Neuronal stem cell (in vitro differentiated cells): Measurements from ENCODE around the gene RNASE8.
A peak's percentile ranks its signal among the peaks of the same experiment; 100 is the strongest.

ENCODE experiments used
- DNase-seq: peaks from one replicate; pipeline ENCODE4 v3.0.0-alpha.2; 2013; ENCODE audit warnings: low spot score
- H2AFZ ChIP-seq: one replicate; pipeline ENCODE4 v1.6.1; 2013; ENCODE audit warnings: mild to moderate bottlenecking, low read length, inconsistent platforms
- H2AK5ac ChIP-seq: 2 replicates; pipeline ENCODE4 v1.6.1; 2013; ENCODE audit warnings: low read depth, mild to moderate bottlenecking, inconsistent platforms, low read length, moderate library complexity, mixed read lengths
- H2BK120ac ChIP-seq: 2 replicates; pipeline ENCODE4 v1.6.1; 2013; ENCODE audit warnings: low read depth, mild to moderate bottlenecking, inconsistent platforms, low read length, moderate library complexity, mixed read lengths
- H2BK12ac ChIP-seq: one replicate; pipeline ENCODE4 v1.6.1; 2013; ENCODE audit warnings: low read length, inconsistent platforms
- H2BK15ac ChIP-seq: 2 replicates; pipeline ENCODE4 v1.6.1; 2013; ENCODE audit warnings: mild to moderate bottlenecking, low read length, inconsistent platforms, mixed read lengths
- H2BK5ac ChIP-seq: one replicate; pipeline ENCODE4 v1.6.1; 2013; ENCODE audit warnings: inconsistent platforms, mild to moderate bottlenecking, low read length, moderate library complexity
- H3K14ac ChIP-seq: one replicate; pipeline ENCODE4 v1.6.1; 2013; ENCODE audit warnings: low read length, inconsistent platforms
- H3K18ac ChIP-seq: 2 replicates; pipeline ENCODE4 v1.6.1; 2013; ENCODE audit warnings: low read length, inconsistent platforms
- H3K23ac ChIP-seq: 2 replicates; pipeline ENCODE4 v1.6.1; 2013; ENCODE audit warnings: low read depth, mild to moderate bottlenecking, mixed read lengths, low read length, inconsistent platforms; ENCODE audit not compliant: poor library complexity
- H3K27ac ChIP-seq: replicated peaks from 3 replicates; pipeline ENCODE4 v1.5.1; 2013; ENCODE audit warnings: low read length, inconsistent platforms
- H3K27me3 ChIP-seq, 3 experiments: 2 replicates each; pipeline ENCODE4 v1.6.1; 2013; ENCODE audit warnings: low read length in 3 of 3, mild to moderate bottlenecking in 2 of 3, inconsistent platforms in 1 of 3, low read depth in 1 of 3, mixed read lengths in 1 of 3, moderate library complexity in 1 of 3; ENCODE audit not compliant: control insufficient read depth in 3 of 3, insufficient read depth in 3 of 3
- H3K36me3 ChIP-seq, 2 donors: replicated peaks in 1 of 2; 2 replicates each; pipeline ENCODE4 v1.6.1; 2013; ENCODE audit warnings: low read length in 2 of 2; ENCODE audit not compliant: control insufficient read depth in 2 of 2, insufficient read depth in 2 of 2
- H3K4ac ChIP-seq: 2 replicates; pipeline ENCODE4 v1.6.1; 2013; ENCODE audit warnings: inconsistent platforms, mild to moderate bottlenecking, low read length, moderate library complexity
- H3K4me1 ChIP-seq, 2 donors: 1 replicate in 1 of 2; 2 replicates in 1 of 2; pipeline ENCODE4 v1.6.1; 2013; ENCODE audit warnings: low read length in 2 of 2, low read depth in 1 of 2; ENCODE audit not compliant: control insufficient read depth in 2 of 2, insufficient read depth in 1 of 2
- H3K4me2 ChIP-seq: one replicate; pipeline ENCODE4 v1.6.1; 2013; ENCODE audit warnings: mild to moderate bottlenecking, low read length, inconsistent platforms; ENCODE audit not compliant: insufficient read depth, poor library complexity, severe bottlenecking
- H3K4me3 ChIP-seq, 2 donors: 2 replicates each; pipeline ENCODE4 v1.5.1; 2013; ENCODE audit warnings: low read length in 2 of 2, mild to moderate bottlenecking in 2 of 2, inconsistent platforms in 1 of 2, moderate library complexity in 1 of 2
- H3K79me1 ChIP-seq: one replicate; pipeline ENCODE4 v1.6.1; 2013; ENCODE audit warnings: low read depth, mild to moderate bottlenecking, inconsistent platforms, low read length, moderate library complexity
- H3K9ac ChIP-seq: one replicate; pipeline ENCODE4 v1.6.1; 2013; ENCODE audit warnings: mild to moderate bottlenecking, low read depth, low read length, inconsistent platforms; ENCODE audit not compliant: poor library complexity
- H3K9me3 ChIP-seq, 2 donors: replicated peaks in 1 of 2; 2 replicates each; pipeline versions ENCODE3 to v1.6.1; 2013; ENCODE audit warnings: low read length in 2 of 2, mild to moderate bottlenecking in 2 of 2, inconsistent platforms in 1 of 2, low read depth in 1 of 2, mixed read lengths in 1 of 2, moderate library complexity in 1 of 2; ENCODE audit not compliant: control insufficient read depth in 2 of 2, insufficient read depth in 1 of 2
- H4K8ac ChIP-seq: one replicate; pipeline ENCODE4 v1.6.1; 2013; ENCODE audit warnings: low read depth, mild to moderate bottlenecking, inconsistent platforms, low read length, moderate library complexity
- H4K91ac ChIP-seq: one replicate; pipeline ENCODE4 v1.6.1; 2013; ENCODE audit warnings: low read length, low read depth, mild to moderate bottlenecking, inconsistent platforms; ENCODE audit not compliant: poor library complexity
- WGBS, 2 donors: extraction: QIAGEN DNeasy Blood & Tissue Kit; methylation state at CpG; one replicate each; pipeline ENCODE4 v1.1.7; 2013; ENCODE audit warnings: missing lambda C conversion rate in 2 of 2, mixed read lengths in 1 of 2; ENCODE audit not compliant: insufficient read length in 2 of 2, insufficient replicate concordance in 1 of 2; ENCODE audit errors: extremely low coverage in 2 of 2; 5-methylcytosine and 5-hydroxymethylcytosine counted together

The RNASE8 gene

GRCh38 chr14:21018781-21019180 lies 38.8 kb upstream of the RNASE8 start:
- no peaks in the 10 kb centered on the region for H3K36me3 ChIP-seq
- WGBS, 2 donors: no CpG with 5 or more reads among the region's 3 CpGs
- DNase-seq: no peak

DNA sequence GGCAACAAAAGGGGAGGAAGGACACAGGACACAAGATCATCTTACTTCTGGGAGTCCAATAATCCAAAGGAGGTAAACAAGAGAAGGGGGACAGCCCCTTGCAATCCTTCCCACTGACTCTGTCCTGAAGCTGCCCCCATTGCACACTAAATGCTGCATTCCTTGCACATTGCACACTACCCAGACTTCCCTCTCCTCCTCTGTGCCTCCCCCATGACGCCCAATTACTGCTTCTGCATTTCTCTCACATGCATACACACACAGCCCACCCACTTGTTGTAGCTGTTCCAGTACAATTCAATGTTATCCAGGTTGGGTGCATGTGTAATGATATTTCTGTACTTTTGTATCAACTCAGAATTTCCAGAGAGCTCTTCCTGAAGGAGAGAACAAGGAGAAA lies 38.3 kb upstream of the RNASE8 start:
- Histone ChIP-seq H3K79me1 (no peaks in the 10 kb centered on the region), H3K4me1 (peaks cover 0 to 3% of the 10 kb centered on the region in 2 donors), H3K4ac (no peak overlapping the region), H3K9me3 (peaks cover 0 to 9% of the 10 kb centered on the region in 2 donors), H3K9ac (no peak overlapping the region), H2BK5ac (no peak overlapping the region), H4K8ac (no peak overlapping the region), H2AFZ (no peak overlapping the region), H3K18ac (no peak overlapping the region), H3K36me3 (no peaks in the 10 kb centered on the region), H2BK120ac (no peak overlapping the region), H3K14ac (no peak overlapping the region), H3K4me3 (no peak overlapping the region), H2BK15ac (no peak overlapping the region), H3K27ac (no peak overlapping the region), H3K23ac (no peak overlapping the region), H2AK5ac (no peak overlapping the region), H3K27me3 (peaks cover 5 to 48% (median 23%) of the 10 kb centered on the region in 3 experiments), H2BK12ac (no peak overlapping the region), H3K4me2 (no peak overlapping the region), H4K91ac (no peak overlapping the region)
- no CpG with 5 or more reads among the region's 1 CpG for WGBS, 2 donors
- DNase-seq: no peak

More at GRCh38 chr14:21018781-21019180, 38.8 kb upstream of the RNASE8 start:
- Histone ChIP-seq H2AFZ (no peak overlapping the region), H3K9me3 (peaks cover 0 to 9% of the 10 kb centered on the region in 2 donors), H2BK12ac (no peak overlapping the region), H3K27me3 (peaks cover 2 to 42% (median 17%) of the 10 kb centered on the region in 3 experiments), H3K18ac (no peak overlapping the region), H3K27ac (no peak overlapping the region), H3K79me1 (no peaks in the 10 kb centered on the region), H2BK120ac (no peak overlapping the region), H3K4ac (no peak overlapping the region), H3K14ac (no peak overlapping the region), H4K8ac (no peak overlapping the region), H3K9ac (no peak overlapping the region), H3K4me2 (no peak overlapping the region), H4K91ac (no peak overlapping the region), H2BK5ac (no peak overlapping the region), H2BK15ac (peak overlapping the region; percentile 24), H3K4me1 (peaks cover 0 to 3% of the 10 kb centered on the region in 2 donors), H3K23ac (no peak overlapping the region), H3K4me3 (no peak overlapping the region), H2AK5ac (peak overlapping the region; percentile 38)

DNA sequence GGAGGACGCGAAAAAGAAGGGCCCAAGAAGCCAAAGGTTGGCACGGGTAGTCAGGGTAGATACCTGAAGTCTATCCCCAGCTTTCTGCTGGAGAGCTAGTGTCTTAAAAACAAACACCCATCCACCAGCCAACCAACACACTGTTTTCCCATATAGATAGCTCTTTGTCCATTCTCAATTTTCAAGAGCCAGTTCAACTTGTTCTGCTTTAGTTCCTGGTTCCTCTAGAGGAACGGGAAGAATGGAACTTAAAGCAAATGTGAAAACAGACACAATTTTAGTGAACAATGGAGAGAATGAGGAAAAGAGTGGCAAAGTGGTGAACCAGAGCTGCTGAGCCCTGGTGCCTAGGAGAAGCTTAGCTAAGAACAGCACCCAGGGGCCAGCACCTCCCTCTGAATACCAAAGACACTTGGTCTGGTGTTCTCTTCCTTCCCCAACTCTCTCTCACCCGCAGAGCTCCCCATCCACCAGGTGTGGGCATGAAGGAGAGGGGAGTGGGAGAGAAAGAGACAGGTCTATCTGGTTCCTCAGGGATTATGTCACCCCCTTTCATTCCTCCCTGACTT lies 36.6 kb upstream of the RNASE8 start:
- no peak overlapping the region for H2BK12ac ChIP-seq
- WGBS, 2 donors: no CpG with 5 or more reads among the region's 5 CpGs
- H4K91ac ChIP-seq: no peak overlapping the region
- H3K36me3 ChIP-seq: no peaks in the 10 kb centered on the region
- H3K4me1 ChIP-seq: peaks cover 4 to 6% of the 10 kb centered on the region in 2 donors
- H3K27me3 ChIP-seq: peaks cover 8 to 61% (median 32%) of the 10 kb centered on the region in 3 experiments
- no peak overlapping the region for H4K8ac ChIP-seq
- H2BK120ac ChIP-seq: no peak overlapping the region
- no peak overlapping the region for H3K9ac ChIP-seq
- no peak overlapping the region for H2BK5ac ChIP-seq
- H3K14ac ChIP-seq: no peak overlapping the region
- no peak overlapping the region for H3K27ac ChIP-seq
- H3K9me3 ChIP-seq: peaks cover 0 to 9% of the 10 kb centered on the region in 2 donors
- H2BK15ac ChIP-seq: no peak overlapping the region
- H3K4ac ChIP-seq: no peak overlapping the region
- H3K79me1 ChIP-seq: no peaks in the 10 kb centered on the region
- no peak overlapping the region for H2AFZ ChIP-seq
- H3K18ac ChIP-seq: no peak overlapping the region
- no peak for DNase-seq
- no peak overlapping the region for H3K4me3 ChIP-seq
- no peak overlapping the region for H2AK5ac ChIP-seq
- H3K4me2 ChIP-seq: no peak overlapping the region
- H3K23ac ChIP-seq: no peak overlapping the region

- Histone ChIP-seq H2AK5ac (no peak overlapping the region), H3K4me1 (peaks cover 4 to 13% of the 10 kb centered on the region in 2 donors), H3K14ac (no peak overlapping the region), H3K9ac (no peak overlapping the region), H3K18ac (no peak overlapping the region), H2BK120ac (no peak overlapping the region), H4K91ac (no peak overlapping the region), H4K8ac (no peak overlapping the region), H2BK5ac (no peak overlapping the region), H2AFZ (no peak overlapping the region), H3K4ac (no peak overlapping the region), H3K27ac (no peak overlapping the region), H3K9me3 (peaks cover 0 to 6% of the 10 kb centered on the region in 2 donors), H2BK15ac (no peak overlapping the region), H3K4me2 (no peak overlapping the region), H3K79me1 (no peaks in the 10 kb centered on the region), H3K23ac (no peak overlapping the region), H3K27me3 (peaks cover 8 to 77% (median 36%) of the 10 kb centered on the region in 3 experiments), H3K36me3 (no peaks in the 10 kb centered on the region), H3K4me3 (no peak overlapping the region), H2BK12ac (no peak overlapping the region)
- DNase-seq: no peak
- WGBS, 2 donors: no CpG with 5 or more reads among the region's 5 CpGs
Observed at GRCh38 chr14:21022686-21023085, 34.9 kb upstream of the RNASE8 start.
